ENCODE results near the gene RHPN2.

Gene RHPN2

GRCh38 chr19:33100894-33101644 is 36.4 kb upstream of the RHPN2 start:
- H3K4me2 ChIP-seq (ENCODE audit: low read length): no peak overlapping the region
- no peak for TF ChIP-seq EZH2phosphoT487 (IDR thresholded peaks at IDR 0.05; ENCODE audit: borderline replicate concordance, low read length)
- TF ChIP-seq, protein P1, sequence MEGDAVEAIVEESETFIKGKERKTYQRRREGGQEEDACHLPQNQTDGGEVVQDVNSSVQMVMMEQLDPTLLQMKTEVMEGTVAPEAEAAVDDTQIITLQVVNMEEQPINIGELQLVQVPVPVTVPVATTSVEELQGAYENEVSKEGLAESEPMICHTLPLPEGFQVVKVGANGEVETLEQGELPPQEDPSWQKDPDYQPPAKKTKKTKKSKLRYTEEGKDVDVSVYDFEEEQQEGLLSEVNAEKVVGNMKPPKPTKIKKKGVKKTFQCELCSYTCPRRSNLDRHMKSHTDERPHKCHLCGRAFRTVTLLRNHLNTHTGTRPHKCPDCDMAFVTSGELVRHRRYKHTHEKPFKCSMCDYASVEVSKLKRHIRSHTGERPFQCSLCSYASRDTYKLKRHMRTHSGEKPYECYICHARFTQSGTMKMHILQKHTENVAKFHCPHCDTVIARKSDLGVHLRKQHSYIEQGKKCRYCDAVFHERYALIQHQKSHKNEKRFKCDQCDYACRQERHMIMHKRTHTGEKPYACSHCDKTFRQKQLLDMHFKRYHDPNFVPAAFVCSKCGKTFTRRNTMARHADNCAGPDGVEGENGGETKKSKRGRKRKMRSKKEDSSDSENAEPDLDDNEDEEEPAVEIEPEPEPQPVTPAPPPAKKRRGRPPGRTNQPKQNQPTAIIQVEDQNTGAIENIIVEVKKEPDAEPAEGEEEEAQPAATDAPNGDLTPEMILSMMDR (IDR thresholded peaks at IDR 0.05; ENCODE audit: low read depth, low read length, poor library complexity, severe bottlenecking): no peak

DNA sequence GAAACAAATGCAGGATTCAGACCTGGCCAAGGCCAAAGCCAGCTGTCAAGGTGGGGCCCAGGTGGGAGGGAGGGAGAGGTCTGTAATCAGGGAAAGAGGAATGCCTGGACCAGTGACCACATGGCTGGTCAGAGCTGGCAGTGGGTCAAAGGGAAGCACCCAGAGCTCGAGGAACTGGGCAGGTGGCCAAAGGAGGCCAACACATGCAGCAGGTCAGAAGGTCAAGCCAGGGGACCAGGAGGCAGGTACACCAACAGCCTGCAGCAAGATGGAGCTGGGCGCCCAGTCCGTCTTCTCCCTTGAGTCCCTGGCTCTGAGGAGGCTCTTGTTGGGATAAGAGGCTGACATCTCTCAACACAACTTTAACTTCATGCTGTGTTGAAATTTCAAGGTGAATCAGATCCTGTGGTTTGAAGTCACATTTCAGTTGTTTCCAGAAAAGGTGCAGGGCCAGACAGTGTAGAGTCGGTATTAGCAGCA is 33.4 kb upstream of the RHPN2 start:
- TF ChIP-seq EZH2phosphoT487 (IDR thresholded peaks at IDR 0.05; ENCODE audit: borderline replicate concordance, low read length): no peak
- TF ChIP-seq, protein P1 (IDR thresholded peaks at IDR 0.05; ENCODE audit: low read depth, low read length, poor library complexity, severe bottlenecking): no peak
- no peaks in the 10 kb centered on the region for H3K9me2 ChIP-seq (replicated peaks; ENCODE audit: control insufficient read depth, low read length)
- H3K27ac ChIP-seq (ENCODE audit: low read depth, low read length): no peak overlapping the region
- H3K4me2 ChIP-seq (ENCODE audit: low read length): no peak overlapping the region
- H3F3A ChIP-seq (ENCODE audit: control insufficient read depth, insufficient read depth): no peaks in the 10 kb centered on the region
- H3K79me2 ChIP-seq (ENCODE audit: control insufficient read depth, low read length): no peaks in the 10 kb centered on the region
- H4K20me1 ChIP-seq (ENCODE audit: control insufficient read depth, insufficient read depth, low read depth, low read length): no peaks in the 10 kb centered on the region
- H3K9me3 ChIP-seq (ENCODE audit: control insufficient read depth, insufficient read depth, low read length): no peaks in the 10 kb centered on the region
- no peaks in the 10 kb centered on the region for H3K4me1 ChIP-seq (ENCODE audit: control insufficient read depth, low read length)
- peaks cover 53% of the 10 kb centered on the region for H3K36me3 ChIP-seq (ENCODE audit: control insufficient read depth, low read length)
- H3K27me3 ChIP-seq (ENCODE audit: control insufficient read depth, low read length): no peaks in the 10 kb centered on the region
- no peak overlapping the region for H3K4me3 ChIP-seq (ENCODE audit: low read length)

More at GRCh38 chr19:33100894-33101644, 36.4 kb upstream of the RHPN2 start:
- no peak overlapping the region for H3K27ac ChIP-seq (ENCODE audit: low read depth, low read length)
- H3K79me2 ChIP-seq (ENCODE audit: control insufficient read depth, low read length): no peaks in the 10 kb centered on the region
- H3K4me3 ChIP-seq (ENCODE audit: low read length): no peak overlapping the region
- no peaks in the 10 kb centered on the region for H3K4me1 ChIP-seq (ENCODE audit: control insufficient read depth, low read length)
- no peaks in the 10 kb centered on the region for H4K20me1 ChIP-seq (ENCODE audit: control insufficient read depth, insufficient read depth, low read depth, low read length)
- no peaks in the 10 kb centered on the region for H3F3A ChIP-seq (ENCODE audit: control insufficient read depth, insufficient read depth)
- no peaks in the 10 kb centered on the region for H3K9me3 ChIP-seq (ENCODE audit: control insufficient read depth, insufficient read depth, low read length)
- H3K27me3 ChIP-seq (ENCODE audit: control insufficient read depth, low read length): no peaks in the 10 kb centered on the region
- H3K9me2 ChIP-seq (replicated peaks; ENCODE audit: control insufficient read depth, low read length): no peaks in the 10 kb centered on the region
- peaks cover 36% of the 10 kb centered on the region for H3K36me3 ChIP-seq (ENCODE audit: control insufficient read depth, low read length)

DNA sequence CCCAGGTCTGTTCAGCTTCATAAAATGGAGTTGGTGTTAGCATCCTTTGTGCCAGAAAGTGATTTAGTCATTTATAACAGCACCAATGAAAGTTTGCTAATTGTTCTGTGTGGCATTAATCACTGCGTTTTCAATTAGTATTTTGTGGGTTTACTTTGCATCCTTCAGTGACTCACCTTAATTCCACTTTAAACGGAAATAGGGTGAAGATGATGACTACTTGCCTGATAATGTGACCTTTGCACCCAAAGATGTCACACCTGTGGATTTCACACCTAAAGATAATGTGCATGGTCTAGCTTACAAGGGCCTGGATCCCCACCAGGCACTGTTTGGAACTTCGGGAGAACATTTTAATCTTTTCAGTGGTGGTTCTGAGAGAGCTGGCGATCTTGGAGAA is 31.3 kb upstream of the RHPN2 start:
- Histone ChIP-seq H3K27ac (ENCODE audit: low read depth, low read length) (no peak overlapping the region), H3K36me3 (ENCODE audit: control insufficient read depth, low read length) (peaks cover 47% of the 10 kb centered on the region)

More for the DNA sequence above, 31.3 kb upstream of the RHPN2 start:
- Histone ChIP-seq H4K20me1 (ENCODE audit: control insufficient read depth, insufficient read depth, low read depth, low read length) (no peaks in the 10 kb centered on the region), H3K4me3 (ENCODE audit: low read length) (no peak overlapping the region), H3K4me1 (ENCODE audit: control insufficient read depth, low read length) (no peaks in the 10 kb centered on the region), H3K9me3 (ENCODE audit: control insufficient read depth, insufficient read depth, low read length) (no peaks in the 10 kb centered on the region), H3K4me2 (ENCODE audit: low read length) (no peak overlapping the region), H3K27me3 (ENCODE audit: control insufficient read depth, low read length) (no peaks in the 10 kb centered on the region), H3K79me2 (ENCODE audit: control insufficient read depth, low read length) (no peaks in the 10 kb centered on the region), H3K9me2 (replicated peaks; ENCODE audit: control insufficient read depth, low read length) (no peaks in the 10 kb centered on the region), H3F3A (ENCODE audit: control insufficient read depth, insufficient read depth) (no peaks in the 10 kb centered on the region)
- TF ChIP-seq, protein P1 (IDR thresholded peaks at IDR 0.05; ENCODE audit: low read depth, low read length, poor library complexity, severe bottlenecking): no peak
- no peak for TF ChIP-seq EZH2phosphoT487 (IDR thresholded peaks at IDR 0.05; ENCODE audit: borderline replicate concordance, low read length)
